ENCODE results near the gene SNRPA.

Gene SNRPA

DNA sequence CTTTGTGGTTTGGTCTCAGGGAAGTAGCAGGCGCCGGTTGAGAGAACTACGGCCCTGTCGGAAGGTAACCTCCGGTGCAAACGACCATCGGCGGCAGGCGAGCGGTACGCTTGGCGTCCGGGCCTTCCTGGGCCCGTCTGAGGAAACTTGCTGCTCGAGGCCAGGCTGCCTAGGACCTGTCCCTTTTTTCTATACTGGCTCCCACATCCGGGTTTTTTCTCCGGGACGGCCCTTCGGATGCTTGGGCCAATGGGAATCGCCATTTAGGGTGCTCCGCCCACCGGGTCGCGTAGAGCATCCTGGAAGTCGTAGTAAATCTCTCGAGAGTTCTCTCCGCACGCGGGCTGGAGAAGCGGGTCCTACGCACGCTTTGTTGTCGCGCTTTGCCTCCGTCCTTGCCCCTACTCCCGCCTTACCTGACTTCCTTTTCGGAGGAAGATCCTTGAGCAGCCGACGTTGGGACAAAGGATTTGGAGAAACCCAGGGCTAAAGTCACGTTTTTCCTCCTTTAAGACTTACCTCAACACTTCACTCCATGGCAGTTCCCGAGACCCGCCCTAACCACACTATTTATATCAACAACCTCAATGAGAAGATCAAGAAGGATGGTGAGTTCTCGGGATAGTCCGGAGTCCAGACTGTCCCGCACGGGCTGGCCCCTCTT, at the start of gene SNRPA:
Gene SNRPA (plus strand): TSS at position 330 of the 664 bp plus-strand sequence. CDS start 206 bp downstream, at position 536.
- Histone ChIP-seq H3K9me3 (ENCODE audit: control insufficient read depth, insufficient read depth, low read depth, low read length) (no peaks in the 10 kb centered on the region), H3K4me1 (ENCODE audit: control insufficient read depth, insufficient read depth, low read length) (peaks cover 40% of the 10 kb centered on the region), H3K4me3 (ENCODE audit: low read depth, low read length) (peak within 1 kb of the TSS; percentile 64), H3K36me3 (ENCODE audit: control insufficient read depth in 2 of 2, insufficient read depth in 1 of 2, low read length in 2 of 2) (peaks cover 31 to 67% of the 10 kb centered on the region in 2 experiments), H3K27ac (ENCODE audit: extremely low read depth, low read depth, low read length) (peak within 1 kb of the TSS; percentile 93)
- CTCF ChIA-PET, result interaction anchor here (0.6 to 3.4 kb wide), 10 partner anchors 55 to 224 kb away, joined by 3 to 38 read pairs (median 3); no protein-coding TSS in a partner anchor
- POLR2A ChIA-PET, result interaction anchor here (0.5 to 7.3 kb wide), 52 partner anchors 10 to 689 kb away, joined by 3 to 180 read pairs (median 4); partner anchors contain the start of genes BLVRB, COQ8B, DMAC2 and EGLN2
- TF ChIP-seq ZNF214 (tag by site-specific recombination; IDR thresholded peaks at IDR 0.05; ENCODE audit: borderline replicate concordance) (no peak), ZNF423 (tag by site-specific recombination; IDR thresholded peaks at IDR 0.05) (no peak), ZNF560 (tag by site-specific recombination; IDR thresholded peaks at IDR 0.05; ENCODE audit: borderline replicate concordance) (no peak), YY1 (tag by site-specific recombination; IDR thresholded peaks at IDR 0.05) (no peak; the same call in 1 of the 2 replicates), ZNF354C (tag by site-specific recombination; IDR thresholded peaks at IDR 0.05; ENCODE audit: borderline replicate concordance, low read depth) (no peak), ZXDB (tag by site-specific recombination; IDR thresholded peaks at IDR 0.05) (peak; percentile 77), ZNF16 (tag by site-specific recombination; IDR thresholded peaks at IDR 0.05; ENCODE audit: low read depth) (no peak), ZNF10 (tag by site-specific recombination; IDR thresholded peaks at IDR 0.05) (peak; percentile 100), ZNF514 (tag by site-specific recombination; IDR thresholded peaks at IDR 0.05) (no peak), ZNF426 (tag by site-specific recombination; IDR thresholded peaks at IDR 0.05) (no peak), ZSCAN16 (tag by site-specific recombination; IDR thresholded peaks at IDR 0.05) (no peak), ZNF670 (tag by site-specific recombination; IDR thresholded peaks at IDR 0.05; ENCODE audit: low read depth) (no peak), ZNF76 (tag by site-specific recombination; IDR thresholded peaks at IDR 0.05; ENCODE audit: borderline replicate concordance, low read depth) (peak; percentile 83), ZFHX2 (tag by site-specific recombination; conservative IDR thresholded peaks at IDR 0.05) (peak; percentile 67), ZNF169 (tag by site-specific recombination; IDR thresholded peaks at IDR 0.05) (no peak), ZNF48 (tag by site-specific recombination; IDR thresholded peaks at IDR 0.05) (no peak), ZNF629 (tag by site-specific recombination; IDR thresholded peaks at IDR 0.05) (no peak), PRDM1 (tag by site-specific recombination; IDR thresholded peaks at IDR 0.05) (no peak), ZNF175 (tag by site-specific recombination; IDR thresholded peaks at IDR 0.05) (no peak), ZNF155 (tag by site-specific recombination; IDR thresholded peaks at IDR 0.05) (no peak), ZNF133 (tag by site-specific recombination; IDR thresholded peaks at IDR 0.05) (no peak), KLF10 (tag by site-specific recombination; IDR thresholded peaks at IDR 0.05) (peak; percentile 82), ZNF394 (tag by site-specific recombination; IDR thresholded peaks at IDR 0.05; ENCODE audit: borderline replicate concordance) (peak; percentile 96), KLF7 (tag by site-specific recombination; IDR thresholded peaks at IDR 0.05; ENCODE audit: borderline replicate concordance) (peak; percentile 79; the same call in 1 of the 2 replicates)
- TF ChIP-seq, protein P1, sequence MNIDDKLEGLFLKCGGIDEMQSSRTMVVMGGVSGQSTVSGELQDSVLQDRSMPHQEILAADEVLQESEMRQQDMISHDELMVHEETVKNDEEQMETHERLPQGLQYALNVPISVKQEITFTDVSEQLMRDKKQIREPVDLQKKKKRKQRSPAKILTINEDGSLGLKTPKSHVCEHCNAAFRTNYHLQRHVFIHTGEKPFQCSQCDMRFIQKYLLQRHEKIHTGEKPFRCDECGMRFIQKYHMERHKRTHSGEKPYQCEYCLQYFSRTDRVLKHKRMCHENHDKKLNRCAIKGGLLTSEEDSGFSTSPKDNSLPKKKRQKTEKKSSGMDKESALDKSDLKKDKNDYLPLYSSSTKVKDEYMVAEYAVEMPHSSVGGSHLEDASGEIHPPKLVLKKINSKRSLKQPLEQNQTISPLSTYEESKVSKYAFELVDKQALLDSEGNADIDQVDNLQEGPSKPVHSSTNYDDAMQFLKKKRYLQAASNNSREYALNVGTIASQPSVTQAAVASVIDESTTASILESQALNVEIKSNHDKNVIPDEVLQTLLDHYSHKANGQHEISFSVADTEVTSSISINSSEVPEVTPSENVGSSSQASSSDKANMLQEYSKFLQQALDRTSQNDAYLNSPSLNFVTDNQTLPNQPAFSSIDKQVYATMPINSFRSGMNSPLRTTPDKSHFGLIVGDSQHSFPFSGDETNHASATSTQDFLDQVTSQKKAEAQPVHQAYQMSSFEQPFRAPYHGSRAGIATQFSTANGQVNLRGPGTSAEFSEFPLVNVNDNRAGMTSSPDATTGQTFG (tag by site-specific recombination; IDR thresholded peaks at IDR 0.05; ENCODE audit: borderline replicate concordance), result no peak
- TF ChIP-seq, protein P2, sequence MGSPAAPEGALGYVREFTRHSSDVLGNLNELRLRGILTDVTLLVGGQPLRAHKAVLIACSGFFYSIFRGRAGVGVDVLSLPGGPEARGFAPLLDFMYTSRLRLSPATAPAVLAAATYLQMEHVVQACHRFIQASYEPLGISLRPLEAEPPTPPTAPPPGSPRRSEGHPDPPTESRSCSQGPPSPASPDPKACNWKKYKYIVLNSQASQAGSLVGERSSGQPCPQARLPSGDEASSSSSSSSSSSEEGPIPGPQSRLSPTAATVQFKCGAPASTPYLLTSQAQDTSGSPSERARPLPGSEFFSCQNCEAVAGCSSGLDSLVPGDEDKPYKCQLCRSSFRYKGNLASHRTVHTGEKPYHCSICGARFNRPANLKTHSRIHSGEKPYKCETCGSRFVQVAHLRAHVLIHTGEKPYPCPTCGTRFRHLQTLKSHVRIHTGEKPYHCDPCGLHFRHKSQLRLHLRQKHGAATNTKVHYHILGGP (tag by site-specific recombination; IDR thresholded peaks at IDR 0.05), result no peak
- TF ChIP-seq, protein P3, sequence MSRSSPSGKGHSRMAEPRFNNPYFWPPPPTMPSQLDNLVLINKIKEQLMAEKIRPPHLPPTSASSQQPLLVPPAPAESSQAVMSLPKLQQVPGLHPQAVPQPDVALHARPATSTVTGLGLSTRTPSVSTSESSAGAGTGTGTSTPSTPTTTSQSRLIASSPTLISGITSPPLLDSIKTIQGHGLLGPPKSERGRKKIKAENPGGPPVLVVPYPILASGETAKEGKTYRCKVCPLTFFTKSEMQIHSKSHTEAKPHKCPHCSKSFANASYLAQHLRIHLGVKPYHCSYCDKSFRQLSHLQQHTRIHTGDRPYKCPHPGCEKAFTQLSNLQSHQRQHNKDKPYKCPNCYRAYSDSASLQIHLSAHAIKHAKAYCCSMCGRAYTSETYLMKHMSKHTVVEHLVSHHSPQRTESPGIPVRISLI (tag by site-specific recombination; IDR thresholded peaks at IDR 0.05), result peak; percentile 99
- TF ChIP-seq, protein P4, sequence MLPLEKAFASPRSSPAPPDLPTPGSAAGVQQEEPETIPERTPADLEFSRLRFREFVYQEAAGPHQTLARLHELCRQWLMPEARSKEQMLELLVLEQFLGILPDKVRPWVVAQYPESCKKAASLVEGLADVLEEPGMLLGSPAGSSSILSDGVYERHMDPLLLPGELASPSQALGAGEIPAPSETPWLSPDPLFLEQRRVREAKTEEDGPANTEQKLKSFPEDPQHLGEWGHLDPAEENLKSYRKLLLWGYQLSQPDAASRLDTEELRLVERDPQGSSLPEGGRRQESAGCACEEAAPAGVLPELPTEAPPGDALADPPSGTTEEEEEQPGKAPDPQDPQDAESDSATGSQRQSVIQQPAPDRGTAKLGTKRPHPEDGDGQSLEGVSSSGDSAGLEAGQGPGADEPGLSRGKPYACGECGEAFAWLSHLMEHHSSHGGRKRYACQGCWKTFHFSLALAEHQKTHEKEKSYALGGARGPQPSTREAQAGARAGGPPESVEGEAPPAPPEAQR (tag by site-specific recombination; IDR thresholded peaks at IDR 0.05), result no peak
- TF ChIP-seq, protein P5, sequence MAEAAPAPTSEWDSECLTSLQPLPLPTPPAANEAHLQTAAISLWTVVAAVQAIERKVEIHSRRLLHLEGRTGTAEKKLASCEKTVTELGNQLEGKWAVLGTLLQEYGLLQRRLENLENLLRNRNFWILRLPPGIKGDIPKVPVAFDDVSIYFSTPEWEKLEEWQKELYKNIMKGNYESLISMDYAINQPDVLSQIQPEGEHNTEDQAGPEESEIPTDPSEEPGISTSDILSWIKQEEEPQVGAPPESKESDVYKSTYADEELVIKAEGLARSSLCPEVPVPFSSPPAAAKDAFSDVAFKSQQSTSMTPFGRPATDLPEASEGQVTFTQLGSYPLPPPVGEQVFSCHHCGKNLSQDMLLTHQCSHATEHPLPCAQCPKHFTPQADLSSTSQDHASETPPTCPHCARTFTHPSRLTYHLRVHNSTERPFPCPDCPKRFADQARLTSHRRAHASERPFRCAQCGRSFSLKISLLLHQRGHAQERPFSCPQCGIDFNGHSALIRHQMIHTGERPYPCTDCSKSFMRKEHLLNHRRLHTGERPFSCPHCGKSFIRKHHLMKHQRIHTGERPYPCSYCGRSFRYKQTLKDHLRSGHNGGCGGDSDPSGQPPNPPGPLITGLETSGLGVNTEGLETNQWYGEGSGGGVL (tag by site-specific recombination; IDR thresholded peaks at IDR 0.05), result no peak
- TF ChIP-seq, protein P6, sequence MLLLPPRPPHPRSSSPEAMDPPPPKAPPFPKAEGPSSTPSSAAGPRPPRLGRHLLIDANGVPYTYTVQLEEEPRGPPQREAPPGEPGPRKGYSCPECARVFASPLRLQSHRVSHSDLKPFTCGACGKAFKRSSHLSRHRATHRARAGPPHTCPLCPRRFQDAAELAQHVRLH (tag by site-specific recombination; IDR thresholded peaks at IDR 0.05), result no peak
